Stimulated activated CD8-positive, alpha-beta memory T cell treated with anti-CD3 and anti-CD28 coated beads, Interleukin-12 subunit alpha, Interleukin-12 subunit beta, amount 100 ng/mL, for 24 hours (primary cell): ENCODE measurements around the gene PBX3.

ENCODE experiments used
- DNase-seq: peaks from one replicate; pipeline ENCODE4 v3.0.0-alpha.2; 2020; ENCODE audit errors: extremely low read depth

The PBX3 gene

DNA sequence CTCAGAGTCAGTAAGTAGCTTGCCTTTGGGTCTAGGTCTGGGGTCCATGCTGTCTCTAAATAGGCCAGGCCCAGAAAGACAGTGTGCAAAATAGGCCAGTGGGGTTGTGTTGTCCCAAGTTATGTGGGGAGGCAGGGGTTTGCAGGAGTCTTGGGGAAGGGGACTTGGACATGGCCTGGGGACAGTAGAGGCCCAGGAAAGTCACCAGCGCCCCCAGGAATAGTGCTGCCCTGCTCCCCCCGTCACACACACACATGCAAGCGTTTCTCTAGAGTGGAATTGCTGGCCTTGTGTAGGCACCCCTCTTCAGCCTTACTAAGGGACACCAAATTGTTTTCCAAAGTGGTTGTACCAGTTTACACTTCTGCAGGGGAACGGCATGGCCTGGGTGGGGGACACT is 227.5 kb downstream of the PBX3 start:
- DNase-seq = no peak

- DNase-seq = no peak
These were observed 230.1 kb downstream of the PBX3 start for GRCh38 chr9:125977223-125977622.

DNA sequence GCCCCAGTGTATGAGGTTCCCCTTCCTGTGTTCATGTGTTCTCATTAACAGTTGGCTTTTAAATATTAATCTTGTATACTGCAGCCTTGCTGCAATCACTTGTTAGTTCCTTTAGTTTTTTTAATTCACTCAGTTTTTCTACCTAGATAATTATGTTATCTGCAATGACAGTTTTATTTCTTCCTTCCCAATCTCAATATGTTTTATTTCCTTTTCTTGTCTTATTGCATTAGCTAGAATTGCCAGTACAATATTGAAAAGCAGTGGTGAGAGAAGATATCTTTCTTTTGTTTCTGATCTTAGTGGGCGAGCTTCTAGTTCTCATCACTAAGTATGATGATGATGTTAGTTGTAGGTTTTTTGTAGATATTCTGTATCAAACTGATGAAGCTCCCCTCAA is 232.2 kb downstream of the PBX3 start:
- DNase-seq = no peak

- DNase-seq = no peak
These were observed 235.7 kb downstream of the PBX3 start for GRCh38 chr9:125982798-125983406.

DNA sequence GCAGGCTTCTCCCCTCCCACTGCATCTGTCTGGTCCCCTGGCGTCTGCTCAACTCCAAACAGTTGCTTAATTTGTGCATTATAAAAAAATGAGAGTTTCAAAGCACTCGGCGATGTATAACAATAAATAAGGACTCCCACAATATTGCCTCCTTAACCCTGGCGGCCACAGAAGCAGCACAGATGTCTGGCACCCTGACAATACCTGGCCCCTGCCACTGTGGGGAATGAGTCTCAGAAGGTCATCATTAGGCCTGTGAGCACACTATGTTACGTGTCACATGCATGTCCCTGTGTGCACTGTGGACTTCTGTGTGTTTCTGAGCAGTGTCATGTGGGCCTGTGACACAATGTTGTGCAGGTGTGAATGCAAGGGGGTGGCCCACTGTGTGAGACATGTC is 236.5 kb downstream of the PBX3 start:
- no peak for DNase-seq

DNA sequence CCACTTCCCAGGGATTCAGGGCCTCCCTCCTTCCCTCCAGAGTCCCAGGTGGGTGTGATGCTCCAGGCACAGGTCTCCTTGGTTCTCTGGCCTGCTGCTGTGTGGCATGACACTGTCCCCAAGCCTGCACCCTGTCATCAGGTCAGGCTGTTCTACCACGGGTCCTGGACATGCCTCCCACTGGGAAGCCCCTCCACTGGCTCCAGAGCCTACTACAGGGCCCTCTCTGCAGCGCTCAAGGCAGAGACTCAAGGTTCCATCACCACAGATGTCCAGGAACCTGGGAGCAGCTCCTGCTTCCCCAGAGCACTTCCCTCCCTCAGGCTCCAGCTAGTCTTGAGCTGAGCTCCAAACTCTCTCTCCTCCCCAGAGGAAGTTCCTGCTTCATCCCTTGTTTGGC is 237.3 kb downstream of the PBX3 start:
- no peak for DNase-seq

- no peak for DNase-seq
These were observed 238.2 kb downstream of the PBX3 start for GRCh38 chr9:125985142-125985997.

- DNase-seq = no peak
These were observed 239.0 kb downstream of the PBX3 start for GRCh38 chr9:125985998-125986655.

GRCh38 chr9:125986966-125987365 is 239.8 kb downstream of the PBX3 start:
- no peak for DNase-seq

DNA sequence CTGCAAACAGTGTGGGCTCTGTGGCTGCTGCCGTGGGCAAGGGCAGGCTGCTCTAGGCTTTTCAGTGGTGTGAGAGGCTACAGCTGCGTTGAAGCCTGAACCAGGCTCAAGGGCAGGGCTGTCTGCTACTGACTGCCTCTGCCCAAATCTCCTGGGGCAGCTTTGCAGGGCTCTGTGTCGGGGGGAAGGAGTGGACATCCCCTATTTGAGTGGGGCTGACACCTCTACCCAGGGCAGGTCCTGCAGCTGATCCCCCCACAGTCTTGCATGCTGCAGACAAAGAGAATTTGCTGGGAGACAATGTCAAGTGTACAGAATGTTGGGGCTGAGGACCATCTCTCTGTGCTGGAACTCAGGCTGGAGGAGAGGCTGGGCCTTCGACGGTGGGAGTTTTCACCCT is 240.2 kb downstream of the PBX3 start:
- no peak for DNase-seq

DNA sequence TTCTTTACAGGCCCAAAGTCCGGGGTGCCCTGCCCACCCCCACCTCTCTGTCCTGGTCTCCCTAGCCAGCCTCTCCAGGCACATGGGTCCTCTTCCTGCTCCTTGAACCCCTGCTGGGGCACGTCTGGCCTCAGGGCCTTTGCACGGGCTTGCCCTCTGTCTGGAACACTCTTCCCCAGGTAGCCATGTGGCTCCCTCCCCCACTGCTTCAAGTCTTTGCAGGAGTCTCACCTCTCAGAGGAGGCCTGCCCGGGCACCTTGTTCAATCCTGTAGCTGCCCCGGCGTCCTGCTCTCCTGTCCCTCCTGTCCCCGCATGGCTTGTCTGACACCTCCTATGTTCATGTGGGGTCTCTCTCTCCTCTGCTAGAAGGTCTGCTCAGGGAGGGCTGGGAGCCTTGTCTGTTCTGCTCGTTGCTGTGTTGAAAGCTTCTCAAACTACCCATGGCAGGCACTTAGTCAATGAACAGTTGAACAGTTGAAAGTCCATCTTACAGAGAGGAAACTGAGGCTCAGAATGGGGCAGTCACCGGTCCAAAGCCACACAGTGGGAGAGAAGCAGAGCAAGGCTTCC is 241.4 kb downstream of the PBX3 start:
- DNase-seq = no peak

GRCh38 chr9:125989090-125989501 is 241.9 kb downstream of the PBX3 start:
- DNase-seq = no peak

- no peak for DNase-seq
These were observed 242.5 kb downstream of the PBX3 start for GRCh38 chr9:125989524-125990180.

GRCh38 chr9:125990186-125990792 is 243.1 kb downstream of the PBX3 start:
- no peak for DNase-seq

DNA sequence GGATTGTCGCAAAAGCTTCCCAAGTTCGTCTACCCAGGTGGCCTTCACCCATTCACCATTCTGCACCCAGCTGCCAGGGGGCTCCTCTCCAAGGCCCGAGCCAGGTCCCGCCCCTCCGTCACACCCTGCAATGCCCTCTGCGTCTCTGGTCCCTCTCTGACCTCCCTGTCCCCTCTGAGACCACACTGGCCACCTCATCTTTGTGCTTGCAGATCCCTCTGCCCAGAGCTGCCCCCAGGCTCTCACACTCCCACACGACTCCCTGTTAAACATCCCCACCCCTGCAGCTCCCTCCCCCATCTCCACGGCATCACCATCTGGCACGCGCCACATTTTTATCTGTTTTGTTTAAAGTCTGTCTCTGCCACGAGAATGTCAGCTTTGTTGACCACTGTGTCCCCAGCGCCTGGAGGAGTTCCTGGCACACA is 243.6 kb downstream of the PBX3 start:
- no peak for DNase-seq

GRCh38 chr9:125991886-125992529 is 244.8 kb downstream of the PBX3 start:
- no peak for DNase-seq

DNA sequence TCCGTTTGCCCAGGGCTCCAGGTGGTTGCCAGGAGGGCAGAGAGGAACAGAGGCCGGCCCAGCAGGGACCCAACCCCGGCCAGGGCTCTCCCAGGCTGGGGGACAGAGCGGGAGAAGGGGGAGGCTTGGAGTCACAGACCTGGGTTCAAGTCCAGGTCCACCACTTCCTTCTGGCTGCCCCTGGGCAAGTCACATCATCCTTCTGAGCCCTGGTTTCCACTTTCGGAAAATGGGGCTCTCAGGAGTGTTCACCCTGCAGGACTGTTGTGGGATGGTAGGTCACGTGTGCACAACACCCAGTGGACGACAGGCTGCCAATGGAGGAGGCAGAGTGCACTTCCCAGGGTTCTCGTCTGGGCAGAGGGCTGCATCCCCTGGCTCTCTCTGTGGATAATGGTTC is 245.4 kb downstream of the PBX3 start:
- DNase-seq = no peak

DNA sequence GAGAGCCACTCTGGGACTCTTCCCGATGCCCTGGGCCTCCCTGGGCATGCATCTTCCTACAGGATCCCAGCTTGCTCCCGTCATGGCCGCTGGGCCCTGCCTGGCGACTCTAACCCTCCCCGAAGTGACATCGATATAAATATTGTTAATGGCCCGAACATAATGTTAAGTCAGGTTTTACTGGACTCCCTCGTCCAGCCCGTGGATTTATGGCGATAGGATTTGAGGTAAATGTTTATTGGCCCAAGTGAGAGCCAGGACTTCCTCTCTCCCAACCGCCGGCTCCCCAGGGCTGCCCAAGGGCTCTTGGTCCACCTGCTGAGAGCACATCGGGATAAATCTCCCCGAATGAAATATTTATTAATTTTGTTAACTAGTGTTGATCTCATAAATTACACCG is 246.3 kb downstream of the PBX3 start:
- no peak for DNase-seq

DNA sequence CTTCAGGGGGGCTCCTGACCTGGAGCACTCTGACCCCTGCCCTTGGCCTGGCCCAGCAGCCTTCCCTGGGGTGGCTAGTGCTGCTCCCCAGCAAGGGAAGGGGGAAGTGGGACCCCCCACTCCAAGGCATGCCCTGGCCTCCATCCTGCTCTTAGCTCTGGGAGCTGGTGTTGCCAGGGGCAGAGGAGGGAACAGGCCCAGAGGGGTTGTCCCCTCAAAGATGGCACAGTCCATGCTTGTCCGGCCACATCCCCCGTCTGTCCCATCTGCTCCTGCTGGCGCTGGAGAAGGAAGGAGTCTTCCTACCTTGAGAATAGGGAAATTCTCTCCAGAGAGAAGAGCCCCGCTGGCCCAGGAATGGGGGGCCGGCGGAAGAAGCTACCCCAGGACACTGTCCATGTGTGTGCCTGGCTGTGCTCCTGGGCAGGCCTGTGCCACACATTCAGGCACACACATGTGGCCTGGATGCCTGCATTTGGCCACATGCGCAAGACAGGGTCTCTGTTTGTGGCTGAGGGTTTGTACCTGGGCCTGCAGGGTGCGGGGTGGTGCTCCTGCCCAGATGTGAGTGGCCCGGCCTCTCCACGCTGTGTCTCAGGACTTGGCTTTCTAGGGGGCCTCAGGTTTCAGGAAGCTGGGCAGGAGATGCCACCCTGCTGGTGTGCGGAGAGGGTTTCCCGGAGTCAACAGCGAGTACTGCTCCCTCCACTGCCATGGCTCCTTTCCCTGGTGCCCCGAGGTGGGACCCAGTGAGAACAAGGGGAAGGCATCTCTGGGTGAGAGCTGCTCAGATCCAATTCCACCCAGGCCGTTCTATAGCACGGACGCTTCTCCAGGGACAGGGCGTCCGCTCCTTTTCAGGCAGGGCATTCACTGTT is 247.1 kb downstream of the PBX3 start:
- no peak for DNase-seq

GRCh38 chr9:125995006-125995405 is 247.8 kb downstream of the PBX3 start:
- DNase-seq = no peak
